HCT116 (cell line): Measurements from ENCODE around the gene ALKBH4. TPM values are rescaled to one million over a fixed set of nuclear protein-coding genes. Genes with fewer than 3 reads are reported as not detected.

Experiments
- ATAC-seq: fragments of 200-7000 bp; cut with Tn5 transposase; 2 replicates; pipeline ENCODE4 v1.9.1; 2020; ENCODE audit warnings: mild to moderate bottlenecking, moderate library complexity
- BruUV-seq: library from RNA; stranded (reverse); fragments of 400-500 nt; replicated peaks from 2 replicates; lab custom pipeline; 2021; lab: Mats Ljungman, UMichigan
- CTCF ChIA-PET: fragments of 300-600 bp; sonication (Branson Sonifier 250); formaldehyde crosslinking; loops from one replicate; lab custom pipeline; 2021; ENCODE audit warnings: antibody characterized with exemption; lab: Charles Lee
- POLR2A ChIA-PET: fragments of 300-600, 350-600 bp; sonication (Branson Sonifier 250); formaldehyde crosslinking; loops from one replicate; lab custom pipeline; 2021; ENCODE audit warnings: antibody characterized with exemption; lab: Charles Lee
- RAD21 ChIA-PET, 2 experiments: fragments of 300-600 bp; sonication (Branson Sonifier 250); formaldehyde crosslinking; loops; one replicate each; lab custom pipeline; 2023; ENCODE audit warnings: low total read pairs in 2 of 2; ENCODE audit not compliant: uncharacterized antibody in 2 of 2, unreplicated experiment in 2 of 2, low non-redundant PET in 1 of 2; lab: Charles Lee
- DNase-seq: peaks from one replicate; pipeline ENCODE4 v3.0.0-alpha.2; 2010; ENCODE audit warnings: low read depth, low spot score
- H2AFZ ChIP-seq: fragments of 200-600 bp; shearing (Covaris generic), sonication (generic); 2 replicates; pipeline ENCODE4 v1.6.1; 2017; ENCODE audit warnings: low read depth, mixed run types, mixed read lengths, antibody characterized with exemption, low read length; ENCODE audit not compliant: poor library complexity, severe bottlenecking
- H3K27ac ChIP-seq: 2 replicates; pipeline ENCODE4 v1.5.1; 2012; ENCODE audit warnings: low read depth, low read length
- H3K27me3 ChIP-seq: fragments of 200-600 bp; sonication (generic); 2 replicates; pipeline ENCODE4 v1.6.1; 2016; ENCODE audit warnings: mixed run types, low read length, mixed read lengths; ENCODE audit not compliant: insufficient read depth
- H3K36me3 ChIP-seq, 2 experiments: fragments of 200-500 bp in 1 of 2; fragments of 200-600 bp in 1 of 2; sonication (Bioruptor generic) in 1 of 2; sonication (generic) in 1 of 2; 2 replicates each; pipeline versions ENCODE4 v1.5.1 to v1.6.1; 2014 to 2016; ENCODE audit warnings: low read length in 2 of 2, inconsistent platforms in 1 of 2, mixed read lengths in 1 of 2, mixed run types in 1 of 2; ENCODE audit not compliant: insufficient read depth in 2 of 2, control insufficient read depth in 1 of 2
- H3K4me1 ChIP-seq, 2 experiments: fragments of 200-600 bp in 1 of 2; sonication (generic) in 1 of 2; 2 replicates each; pipeline versions ENCODE4 v1.5.1 to v1.6.1; 2012 to 2017; ENCODE audit warnings: low read length in 2 of 2, inconsistent platforms in 1 of 2, mild to moderate bottlenecking in 1 of 2, mixed read lengths in 1 of 2, mixed run types in 1 of 2, moderate library complexity in 1 of 2; ENCODE audit not compliant: insufficient read depth in 2 of 2, control insufficient read depth in 1 of 2
- H3K4me2 ChIP-seq: fragments of 200-600 bp; sonication (generic); 2 replicates; pipeline ENCODE4 v1.6.1; 2017; ENCODE audit warnings: mixed run types, low read length, mixed read lengths
- H3K4me3 ChIP-seq, 2 experiments: fragments of 200-600 bp in 1 of 2; sonication (generic) in 1 of 2; replicated peaks in 1 of 2; 2 replicates each; pipeline ENCODE4 v1.5.1; 2011 to 2016; ENCODE audit warnings: low read length in 2 of 2, control low read depth in 1 of 2, low read depth in 1 of 2, mild to moderate bottlenecking in 1 of 2, mixed read lengths in 1 of 2, mixed run types in 1 of 2
- H3K79me2 ChIP-seq: fragments of 200-600 bp; sonication (generic); 2 replicates; pipeline ENCODE4 v1.6.1; 2017; ENCODE audit warnings: mild to moderate bottlenecking, mixed run types, low read length, moderate library complexity, mixed read lengths; ENCODE audit not compliant: insufficient read depth
- H3K9ac ChIP-seq: fragments of 200-600 bp; sonication (generic); 2 replicates; pipeline ENCODE4 v1.6.1; 2016; ENCODE audit warnings: low read length, mixed read lengths
- H3K9me2 ChIP-seq: fragments of 200-600 bp; sonication (generic), shearing (Covaris generic); 2 replicates; pipeline ENCODE4 v1.6.1; 2017; ENCODE audit warnings: mixed run types, mild to moderate bottlenecking, moderate library complexity; ENCODE audit not compliant: insufficient read depth
- H3K9me3 ChIP-seq, 2 experiments: fragments of 200-500 bp in 1 of 2; fragments of 200-600 bp in 1 of 2; sonication (Bioruptor generic) in 1 of 2; sonication (generic) in 1 of 2; 2 replicates each; pipeline ENCODE4 v1.6.1; 2014 to 2017; ENCODE audit warnings: low read length in 2 of 2, mixed read lengths in 2 of 2, inconsistent platforms in 1 of 2, low read depth in 1 of 2, mild to moderate bottlenecking in 1 of 2, mixed run types in 1 of 2, moderate library complexity in 1 of 2; ENCODE audit not compliant: control insufficient read depth in 1 of 2, insufficient read depth in 1 of 2
- H4K20me1 ChIP-seq: fragments of 200-600 bp; sonication (generic), shearing (Covaris generic); 2 replicates; pipeline ENCODE4 v1.6.1; 2017; ENCODE audit warnings: mixed run types, mild to moderate bottlenecking, moderate library complexity; ENCODE audit not compliant: insufficient read depth
- ATF3 ChIP-seq: IDR thresholded peaks from 2 replicates; pipeline ENCODE4 v1.6.1; 2012
- CTCF ChIP-seq, 3 experiments: fragments of 200-600 bp in 1 of 3; sonication (generic) in 1 of 3; IDR thresholded peaks in 2 of 3; conservative IDR thresholded peaks in 1 of 3; 2 replicates each; pipeline ENCODE4 v1.5.1; 2012 to 2017; ENCODE audit warnings: low read depth in 2 of 3, low read length in 2 of 3, antibody characterized with exemption in 1 of 3, borderline replicate concordance in 1 of 3, control low read depth in 1 of 3, mild to moderate bottlenecking in 1 of 3, mixed read lengths in 1 of 3, mixed run types in 1 of 3, moderate library complexity in 1 of 3; ENCODE audit not compliant: insufficient read depth in 1 of 3
- EGR1 ChIP-seq: IDR thresholded peaks from 2 replicates; pipeline ENCODE4 v1.6.1; 2012; ENCODE audit warnings: low read depth
- ELF1 ChIP-seq: IDR thresholded peaks from 2 replicates; pipeline ENCODE4 v1.6.1; 2012; ENCODE audit warnings: low read depth, borderline replicate concordance
- EZH2phosphoT487 ChIP-seq: fragments of 200-600 bp; IDR thresholded peaks from 2 replicates; pipeline ENCODE4 v1.6.1; 2018; ENCODE audit warnings: antibody characterized with exemption, borderline replicate concordance
- MAX ChIP-seq: IDR thresholded peaks from 2 replicates; pipeline ENCODE4 v1.6.1; 2012
- RAD21 ChIP-seq: IDR thresholded peaks from 2 replicates; pipeline ENCODE4 v1.6.1; 2012; ENCODE audit warnings: low read depth, mild to moderate bottlenecking
- TCF7L2 ChIP-seq: IDR thresholded peaks from 2 replicates; pipeline ENCODE4 v1.7.0; 2011; ENCODE audit warnings: borderline replicate concordance, inconsistent platforms; ENCODE audit not compliant: insufficient read depth, insufficient read length; ENCODE audit errors: extremely low read depth
- YY1 ChIP-seq: IDR thresholded peaks from 2 replicates; pipeline ENCODE4 v1.6.1; 2011; ENCODE audit warnings: low read length, low read depth, moderate library complexity, mild to moderate bottlenecking; ENCODE audit not compliant: insufficient replicate concordance; ENCODE audit errors: extremely low read depth
- ZFX ChIP-seq: fragments of 450-650 bp; IDR thresholded peaks from 2 replicates; pipeline ENCODE4 v1.6.1; 2017
- intact Hi-C: fragments of 100-400 bp; cut with micrococcal nuclease; formaldehyde crosslinking; loops from 2 replicates; pipeline ENCODE4 v1.10.0; 2022
- total RNA-seq: library from RNA; stranded (reverse); gene quantifications from one replicate; pipeline ENCODE4 v1.2.1, GENCODE V29; 2021; ENCODE audit not compliant: unreplicated experiment

Gene ALKBH4
- total RNA-seq, 1 experiment from 2014 or later: 14.9 TPM

GRCh38 chr7:102417105-102417504 is 47.6 kb downstream of the ALKBH4 start:
- ChIA-PET RAD21 (no interaction called here), CTCF (no interaction called here), POLR2A (no interaction called here)
- no TSS peak for BruUV-seq
- Histone ChIP-seq H3K4me1 (peaks cover 4 to 14% of the 10 kb centered on the region in 2 experiments), H3K9me3 (no peaks in the 10 kb centered on the region), H4K20me1 (no peaks in the 10 kb centered on the region), H3K27ac (no peak overlapping the region), H3K79me2 (peaks cover 6% of the 10 kb centered on the region; the same call in 1 of the 2 replicates), H3K4me3 (no peak overlapping the region), H3K27me3 (no peaks in the 10 kb centered on the region)
- DNase-seq (no peak), ATAC-seq (no peak)
- intact Hi-C loops: no loop called here
- no peak for TF ChIP-seq RAD21
- no peak for TF ChIP-seq EGR1
- TF ChIP-seq CTCF (IDR thresholded peaks at IDR 0.05 in 2 of 3, conservative IDR thresholded peaks at IDR 0.05 in 1 of 3; ENCODE audit: borderline replicate concordance in 1 of 3, insufficient read depth in 1 of 3, low read depth in 2 of 3, low read length in 2 of 3): no peak
- TF ChIP-seq TCF7L2: no peak
- TF ChIP-seq EZH2phosphoT487: no peak
- TF ChIP-seq MAX: no peak
- TF ChIP-seq ZFX: no peak
- TF ChIP-seq ELF1: no peak
- TF ChIP-seq YY1: no peak
- no peak for TF ChIP-seq ATF3
- TF ChIP-seq, all 23 proteins: peak for 0
- H3K9ac ChIP-seq: no peak overlapping the region
- H3K9me2 ChIP-seq: no peaks in the 10 kb centered on the region
- H3K36me3 ChIP-seq: peaks cover 16 to 27% of the 10 kb centered on the region in 2 experiments
- no peak overlapping the region for H3K4me2 ChIP-seq
- no peak overlapping the region for H2AFZ ChIP-seq
